Thoracic aorta (tissue), 2 donors: ENCODE data around the gene UBE2J2. TPM values are rescaled to one million over a fixed set of nuclear protein-coding genes. Genes with fewer than 3 reads are reported as not detected.
A peak's percentile ranks its signal among the peaks of the same experiment; 100 is the strongest.

ENCODE experiments used
- ATAC-seq: fragments of 150-250 bp; one replicate; pipeline ENCODE4 v1.8.0; 2017; ENCODE audit warnings: low read depth; ENCODE audit not compliant: insufficient number of reproducible peaks, low FRiP score
- DNase-seq: peaks from one replicate; pipeline ENCODE4 v3.0.0-alpha.2; 2020; ENCODE audit warnings: low spot score
- H3K27ac ChIP-seq, 2 donors: fragments of 200-600 bp; sonication (generic); 1 replicate in 1 of 2; 2 replicates in 1 of 2; pipeline ENCODE4 v1.5.1; 2016; ENCODE audit warnings: mild to moderate bottlenecking in 2 of 2, moderate library complexity in 2 of 2
- H3K27me3 ChIP-seq: fragments of 200-600 bp; sonication (generic); replicated peaks from 2 replicates; pipeline ENCODE4 v1.6.0; 2016; ENCODE audit warnings: mild to moderate bottlenecking; ENCODE audit not compliant: insufficient read depth
- H3K36me3 ChIP-seq: fragments of 200-600 bp; sonication (generic); one replicate; pipeline ENCODE4 v1.5.1; 2016
- H3K4me1 ChIP-seq, 2 donors: fragments of 200-600 bp; sonication (generic); 1 replicate in 1 of 2; 2 replicates in 1 of 2; pipeline versions ENCODE4 v1.5.1 to v1.6.0; 2016; ENCODE audit warnings: low read depth in 2 of 2, mild to moderate bottlenecking in 1 of 2; ENCODE audit not compliant: control insufficient read depth in 1 of 2
- H3K4me3 ChIP-seq: fragments of 200-600 bp; sonication (generic); 2 replicates; pipeline ENCODE4 v1.5.1; 2016; ENCODE audit warnings: mild to moderate bottlenecking
- H3K9me3 ChIP-seq: fragments of 200-600 bp; sonication (generic); 2 replicates; pipeline ENCODE4 v1.5.1; 2016
- CTCF ChIP-seq: fragments of 200-600 bp; sonication (generic); IDR thresholded peaks from one replicate; pipeline ENCODE4 v1.5.1; 2019; ENCODE audit warnings: antibody characterized with exemption
- total RNA-seq, 2 donors: library from RNA; depleted of rRNA; stranded (reverse); fragments of >200 nt; gene quantifications; one replicate each; pipeline versions ENCODE4 v1.1.0 to v1.2.3, GENCODE V29; 2016

The UBE2J2 gene
- total RNA-seq, 2 donors from 2014 or later = 43.5 to 57.7 TPM

GRCh38 chr1:1309251-1310108 is 35.8 kb upstream of the UBE2J2 start:
- no peak for ATAC-seq
- Histone ChIP-seq H3K4me3 (peak overlapping the region; percentile 88), H3K4me1 (peaks cover 27 to 41% of the 10 kb centered on the region in 2 donors), H3K27me3 (no peaks in the 10 kb centered on the region), H3K9me3 (no peaks in the 10 kb centered on the region), H3K36me3 (peaks cover 33% of the 10 kb centered on the region), H3K27ac (peak overlapping the region; percentile 38 to 90)
- DNase-seq = no peak
- no peak for TF ChIP-seq CTCF

GRCh38 chr1:1308756-1309250 is 35.1 kb upstream of the UBE2J2 start:
- Histone ChIP-seq H3K36me3 (peaks cover 27% of the 10 kb centered on the region), H3K4me1 (peaks cover 29 to 44% of the 10 kb centered on the region in 2 donors), H3K27me3 (no peaks in the 10 kb centered on the region), H3K27ac (peak overlapping the region; percentile 80 to 90), H3K9me3 (no peaks in the 10 kb centered on the region), H3K4me3 (peak overlapping the region; percentile 88)
- no peak for TF ChIP-seq CTCF
- ATAC-seq (no peak), DNase-seq (no peak)

- peak within 1 kb of the TSS; percentile 90 to 94 for H3K27ac ChIP-seq
- TF ChIP-seq CTCF = peak; percentile 27
- H3K27me3 ChIP-seq = no peaks in the 10 kb centered on the region
- peaks cover 29 to 44% of the 10 kb centered on the region in 2 donors for H3K4me1 ChIP-seq
- peak; percentile 67 for ATAC-seq
- peak; percentile 51 for DNase-seq
- peak within 1 kb of the TSS; percentile 88 for H3K4me3 ChIP-seq
- peaks cover 20% of the 10 kb centered on the region for H3K36me3 ChIP-seq
- H3K9me3 ChIP-seq = no peaks in the 10 kb centered on the region
Observed at GRCh38 chr1:1307923-1308755, 34.5 kb upstream of the UBE2J2 start, which contains the start of the genes ACAP3 and PUSL1. TSS of gene ACAP3 (minus strand) at chr1:1307930. CDS start at chr1:1307815, 115 bp downstream. TSS of gene PUSL1 (plus strand) at chr1:1308597. CDS start at chr1:1308644, 47 bp downstream.

GRCh38 chr1:1307261-1307922 is 33.7 kb upstream of the UBE2J2 start:
- DNase-seq (no peak), ATAC-seq (peak; percentile 5)
- Histone ChIP-seq H3K27me3 (no peaks in the 10 kb centered on the region), H3K36me3 (peaks cover 12% of the 10 kb centered on the region), H3K4me3 (peak overlapping the region; percentile 88), H3K9me3 (no peaks in the 10 kb centered on the region), H3K4me1 (peaks cover 29 to 44% of the 10 kb centered on the region in 2 donors), H3K27ac (peak overlapping the region; percentile 14 to 65)
- TF ChIP-seq CTCF = no peak
